ENCODE measurements around the gene SEC24B.

Gene SEC24B

DNA sequence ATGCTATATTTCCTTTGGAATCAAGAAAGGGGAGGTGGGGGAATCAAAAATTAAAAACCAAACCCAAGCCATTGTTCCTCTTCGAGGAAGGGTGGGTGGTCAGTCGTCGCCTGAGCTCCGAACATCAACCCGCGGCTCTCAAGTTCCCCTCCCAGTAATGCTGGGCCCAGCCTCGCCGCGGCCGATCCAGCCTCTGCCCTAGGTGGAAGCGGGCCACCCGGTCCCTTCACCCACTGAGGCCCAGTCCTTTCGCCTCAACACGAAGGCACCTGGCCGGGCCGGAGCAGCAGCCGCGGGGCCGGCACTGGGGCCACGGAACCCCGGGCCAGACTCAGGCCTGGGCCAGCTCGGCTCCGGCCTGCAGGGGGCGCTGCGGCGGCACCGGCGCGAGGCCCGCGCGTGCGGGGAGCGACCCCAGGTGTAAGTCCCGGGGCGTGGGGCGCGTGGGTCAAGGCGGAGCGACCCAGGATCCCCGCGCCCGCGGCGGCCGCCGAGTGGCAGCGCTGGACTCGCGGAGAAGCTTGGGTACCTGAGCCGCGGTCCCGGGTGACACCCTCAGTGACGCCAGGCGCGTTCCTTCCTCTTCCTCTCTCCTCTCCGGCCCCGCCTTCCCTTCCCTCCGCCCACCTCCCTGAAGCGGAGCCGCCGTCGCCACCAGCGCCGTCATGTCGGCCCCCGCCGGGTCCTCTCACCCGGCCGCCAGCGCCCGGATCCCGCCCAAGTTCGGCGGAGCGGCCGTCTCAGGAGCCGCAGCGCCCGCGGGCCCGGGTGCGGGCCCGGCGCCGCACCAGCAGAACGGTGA is at the start of gene SEC24B:
TSS of gene SEC24B (plus strand) at position 611 of the 802 bp plus-strand sequence. CDS start at position 666, 55 bp downstream.
- DNase-seq, result peak; percentile 84

DNA sequence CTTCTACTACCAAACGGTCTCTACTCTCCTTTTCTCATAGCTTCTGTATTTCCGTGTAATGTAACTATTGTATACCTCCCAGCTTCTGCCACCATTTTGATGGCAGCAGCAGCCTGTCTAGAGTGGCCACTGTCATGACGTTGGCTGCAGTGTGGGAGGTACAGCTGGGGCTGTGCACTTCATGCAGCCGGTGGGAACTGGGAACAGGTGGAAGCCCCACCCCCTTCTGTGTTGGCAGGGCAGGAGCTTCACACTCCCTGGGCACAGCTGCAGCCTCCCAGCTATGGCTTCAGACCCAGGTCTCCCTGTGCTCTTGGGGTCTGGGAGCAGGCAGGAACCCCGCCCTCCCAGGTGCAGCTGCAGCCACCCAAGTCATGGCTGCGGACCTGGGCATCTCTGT is 49.8 kb upstream of the SEC24B start:
- peak; percentile 78 for DNase-seq

DNA sequence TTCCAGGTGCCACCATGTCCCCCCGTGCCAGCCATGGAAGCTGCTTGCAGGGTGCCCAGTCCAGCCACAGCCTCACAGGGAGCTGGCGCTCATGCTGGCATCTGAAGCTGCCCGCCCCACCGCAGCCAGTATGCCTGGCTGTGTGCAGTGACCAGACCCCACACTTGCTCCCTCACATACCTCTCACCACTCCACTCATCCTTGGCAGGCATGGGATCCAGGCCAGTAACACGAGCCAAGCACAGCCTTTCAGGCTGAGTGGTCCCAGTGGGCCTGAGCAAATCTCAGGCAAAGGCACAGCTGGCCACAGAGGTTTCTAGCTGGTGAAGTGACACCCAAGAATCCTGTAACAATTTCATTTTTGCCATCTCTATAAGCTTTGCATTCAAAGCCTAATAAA is 48.4 kb upstream of the SEC24B start:
- DNase-seq, result no peak

DNA sequence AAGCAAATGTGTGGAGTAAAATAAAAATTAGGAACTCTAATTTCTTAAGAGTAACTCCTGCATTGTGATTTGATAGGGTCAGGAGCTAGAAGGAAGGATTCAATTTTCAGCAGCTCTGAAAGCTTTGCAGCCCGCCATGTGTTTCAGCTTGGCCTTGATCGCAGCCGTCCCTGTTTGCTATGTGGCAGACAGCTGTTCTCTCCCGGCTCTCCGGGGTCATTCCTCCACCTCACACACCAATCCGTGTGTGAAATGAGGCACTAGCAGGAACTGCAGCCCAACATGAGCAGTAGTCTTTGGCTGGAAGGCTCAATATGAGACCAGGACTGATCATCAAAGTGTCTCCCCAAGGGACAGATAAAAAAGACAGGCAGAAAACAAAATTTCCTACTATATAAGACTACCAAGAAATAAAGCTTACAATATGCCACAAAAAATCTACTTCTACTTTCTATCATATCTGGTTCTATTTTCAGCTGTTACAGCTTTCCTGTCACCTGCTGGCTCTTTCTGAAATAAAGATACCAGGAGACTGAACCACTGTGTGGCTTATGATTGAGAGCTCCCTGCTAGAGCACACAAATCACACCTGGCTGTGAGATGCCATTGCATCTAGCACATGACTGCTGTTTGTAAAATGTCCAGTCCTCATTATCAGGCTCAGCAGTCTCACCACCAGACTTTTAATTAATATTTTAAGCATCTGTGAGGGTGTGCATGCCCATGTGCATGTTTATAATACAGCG is 44.1 kb upstream of the SEC24B start:
- DNase-seq, result peak; percentile 65

DNA sequence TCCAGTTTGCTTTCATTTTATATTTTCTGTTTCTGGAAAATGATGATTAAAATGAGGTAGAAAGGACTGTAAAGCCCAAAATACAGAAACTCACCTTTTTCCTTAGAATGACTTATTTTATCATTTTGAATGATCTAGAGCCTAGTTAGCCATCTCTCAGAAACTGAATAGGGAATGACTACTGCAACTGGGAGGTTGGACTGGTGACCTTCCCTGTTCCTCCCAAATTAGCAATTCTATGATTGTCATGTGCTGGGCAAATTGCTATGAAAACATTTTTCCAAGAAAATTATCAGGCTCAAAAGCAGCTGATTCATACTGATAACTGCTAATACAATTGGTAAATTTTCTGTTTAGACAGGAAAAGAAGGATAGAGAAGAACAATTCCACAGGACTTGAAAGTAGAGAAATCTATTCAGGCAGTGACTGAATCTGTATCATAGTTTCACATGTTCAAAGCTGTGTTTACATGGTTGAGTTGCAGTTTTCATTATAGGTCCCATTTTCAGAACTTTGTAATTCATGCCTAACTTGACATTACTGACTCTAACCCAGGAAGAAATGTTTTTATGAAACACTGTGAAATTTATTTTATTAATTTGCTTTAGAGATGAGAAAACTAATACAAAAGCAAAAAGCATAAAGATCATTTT is 43.4 kb upstream of the SEC24B start:
- no peak for DNase-seq

DNA sequence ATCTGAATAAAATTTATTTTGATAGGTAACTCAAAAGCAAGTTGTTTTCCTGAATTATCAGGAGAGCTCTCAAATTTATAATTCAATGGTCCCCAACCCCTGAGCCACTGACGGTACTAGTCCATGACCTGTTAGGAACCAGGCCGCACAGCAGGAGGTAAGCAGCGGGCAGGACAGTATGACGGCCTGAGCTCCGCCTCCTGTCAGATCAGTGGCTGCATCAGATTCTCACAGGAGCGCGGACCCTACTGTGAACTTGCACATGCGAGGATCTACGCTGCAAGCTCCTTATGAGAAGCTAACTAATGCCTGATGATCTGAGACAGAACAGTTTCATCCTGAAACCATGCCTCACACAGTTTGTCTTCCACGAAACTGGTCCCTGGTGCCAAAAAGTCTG is 37.9 kb upstream of the SEC24B start:
- DNase-seq, result no peak

DNA sequence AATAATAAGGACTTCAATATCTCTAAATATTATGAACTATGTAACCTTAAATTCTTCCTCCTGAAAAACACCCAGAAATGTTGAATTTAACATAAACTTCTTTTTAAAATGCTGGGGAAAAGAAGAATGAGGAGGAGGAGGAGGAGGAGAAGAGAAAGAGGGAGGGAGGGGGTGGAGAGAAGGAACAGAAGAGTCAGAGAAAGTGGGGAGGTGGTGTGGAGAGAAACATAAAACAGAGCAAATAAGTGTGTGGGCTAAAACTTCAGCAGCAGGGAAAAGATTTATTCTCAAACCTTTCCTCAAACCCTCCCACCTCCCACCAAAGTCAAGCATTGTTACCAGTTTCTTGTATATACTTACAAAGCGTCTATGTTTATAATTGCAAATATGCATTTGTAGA is 34.7 kb upstream of the SEC24B start:
- DNase-seq, result no peak

DNA sequence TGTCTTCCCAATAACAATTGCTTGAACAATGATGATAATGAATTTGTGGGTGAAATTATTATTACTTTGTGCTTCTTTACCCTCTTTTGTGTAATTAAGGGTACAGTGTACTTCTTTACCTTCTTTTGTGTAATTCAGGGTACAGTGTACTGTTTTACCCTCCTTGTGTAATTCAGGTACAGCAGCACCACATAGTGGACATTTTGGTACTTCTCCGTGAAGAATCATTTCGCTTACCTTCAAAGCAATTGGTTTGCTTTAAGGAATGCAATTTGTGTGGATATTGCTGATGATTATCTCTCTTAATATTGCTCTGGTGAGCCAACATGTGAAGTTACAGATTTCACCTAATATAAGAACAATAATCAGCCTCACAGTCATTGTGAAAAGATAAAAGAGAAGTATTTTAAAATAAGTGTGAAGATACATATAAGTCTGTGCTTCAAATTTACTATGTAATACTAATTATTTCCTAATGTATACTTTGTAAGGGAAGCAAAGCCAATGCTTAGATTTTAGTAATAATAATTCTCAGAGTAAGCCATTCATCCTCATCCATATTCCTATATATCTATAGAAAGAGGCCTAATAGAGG is 27.2 kb upstream of the SEC24B start:
- peak; percentile 58 for DNase-seq

DNA sequence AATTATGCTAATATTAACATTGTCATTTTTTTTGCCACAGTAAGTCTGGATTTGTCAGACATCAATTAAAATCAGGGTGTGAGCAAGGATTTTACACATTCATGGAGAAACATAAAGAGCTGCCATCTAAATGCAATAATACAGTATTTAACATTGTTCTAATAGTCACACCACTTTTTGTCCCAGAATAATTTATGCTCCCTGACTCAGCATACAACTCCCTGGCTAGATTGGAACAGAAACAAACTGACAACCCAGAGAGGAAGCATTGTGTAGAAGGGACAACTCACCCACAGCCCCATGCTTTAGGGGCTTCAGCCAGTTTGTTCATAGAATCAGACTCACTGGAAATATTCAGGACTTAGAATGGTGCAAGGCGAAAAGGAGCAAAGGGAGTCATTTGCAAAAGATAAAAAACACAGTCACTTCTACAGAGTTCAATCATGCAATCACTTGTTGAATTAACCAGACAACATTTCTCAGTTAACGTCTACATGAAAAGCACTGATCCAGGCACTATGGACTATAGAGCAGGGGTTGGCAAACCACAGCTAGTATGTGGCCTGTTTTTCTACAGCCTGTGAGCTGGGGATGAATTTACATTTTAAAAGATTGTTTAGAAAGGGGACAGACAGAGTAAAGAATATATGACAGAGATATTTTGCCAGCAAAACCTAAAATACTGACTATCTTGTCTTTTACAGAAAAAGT is 26.4 kb upstream of the SEC24B start:
- DNase-seq, result no peak

DNA sequence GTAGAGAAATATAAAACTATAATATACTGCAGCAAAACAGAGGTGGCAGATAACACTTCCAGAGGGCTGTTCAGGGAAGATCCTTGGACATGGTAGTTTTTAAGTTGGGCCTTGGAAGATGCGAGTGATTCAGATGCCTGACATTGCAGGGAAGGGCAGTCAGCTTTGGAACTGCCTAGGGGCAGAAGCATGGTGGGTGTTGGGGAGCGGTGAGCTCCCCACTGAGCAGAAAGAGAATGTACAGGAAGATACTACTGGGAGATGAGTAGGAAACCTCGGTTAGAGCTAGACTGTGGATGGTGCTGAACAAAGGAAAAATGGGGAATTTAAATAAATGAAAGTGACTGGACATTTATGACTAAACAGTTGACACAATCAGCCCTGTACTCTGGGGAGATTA is 24.9 kb upstream of the SEC24B start:
- no peak for DNase-seq

DNA sequence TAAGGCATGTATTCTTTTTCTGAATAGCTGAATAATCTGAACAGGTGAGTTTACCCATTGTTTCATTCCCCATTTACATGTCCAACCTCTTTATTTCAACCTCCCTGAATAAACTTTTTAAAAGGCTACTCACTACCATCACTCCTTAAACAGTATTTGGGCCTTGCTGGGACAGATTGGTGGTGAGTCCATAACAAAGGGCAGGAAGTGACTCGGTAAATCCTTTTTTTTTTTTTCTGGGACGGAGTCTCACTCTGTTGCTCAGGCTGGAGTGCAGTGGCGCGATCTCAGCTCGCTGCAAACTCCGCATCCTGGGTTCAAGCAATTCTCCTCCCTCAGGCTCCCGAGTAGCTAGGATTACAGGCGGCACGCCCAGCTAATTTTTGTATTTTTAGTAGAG is 23.4 kb upstream of the SEC24B start:
- DNase-seq, result no peak

DNA sequence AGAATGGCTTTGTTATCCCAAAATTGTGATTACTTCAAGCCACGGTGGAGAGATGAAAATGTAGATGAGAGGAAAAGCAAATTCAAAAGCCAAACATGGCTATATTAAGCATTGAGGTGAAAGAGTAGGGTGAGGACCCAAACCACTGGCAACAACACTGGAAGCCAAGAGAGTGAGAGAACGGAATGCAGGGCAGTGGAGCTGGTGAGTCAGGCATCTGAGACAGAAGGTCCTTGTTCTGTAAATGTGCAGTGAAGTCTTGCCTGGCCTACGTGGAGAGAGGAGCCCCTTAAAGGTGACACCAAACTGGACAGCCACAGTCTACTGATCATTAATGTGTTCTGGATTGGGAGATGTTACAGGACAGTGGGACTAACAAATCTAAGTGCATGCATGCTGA is 22.8 kb upstream of the SEC24B start:
- DNase-seq, result no peak

DNA sequence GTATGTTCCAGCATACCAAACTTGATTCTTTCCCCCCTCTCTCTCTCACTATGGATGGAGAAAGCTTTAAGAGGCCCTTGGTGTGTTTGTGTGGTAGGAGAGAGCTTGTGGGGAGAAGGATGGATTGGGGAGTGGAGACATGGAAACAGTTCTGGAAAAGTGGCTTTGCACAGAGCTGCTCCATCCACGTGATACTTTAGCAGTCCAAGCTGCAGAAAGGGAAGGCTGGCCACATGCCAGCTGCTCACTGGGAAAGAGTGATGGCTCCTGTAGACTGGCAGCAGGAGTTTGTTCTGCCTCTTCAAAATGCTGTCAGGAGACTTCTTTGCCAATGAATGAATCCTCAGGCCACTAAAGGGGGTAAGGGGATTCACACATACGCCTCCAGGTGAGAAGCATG is 21.7 kb upstream of the SEC24B start:
- DNase-seq, result no peak

DNA sequence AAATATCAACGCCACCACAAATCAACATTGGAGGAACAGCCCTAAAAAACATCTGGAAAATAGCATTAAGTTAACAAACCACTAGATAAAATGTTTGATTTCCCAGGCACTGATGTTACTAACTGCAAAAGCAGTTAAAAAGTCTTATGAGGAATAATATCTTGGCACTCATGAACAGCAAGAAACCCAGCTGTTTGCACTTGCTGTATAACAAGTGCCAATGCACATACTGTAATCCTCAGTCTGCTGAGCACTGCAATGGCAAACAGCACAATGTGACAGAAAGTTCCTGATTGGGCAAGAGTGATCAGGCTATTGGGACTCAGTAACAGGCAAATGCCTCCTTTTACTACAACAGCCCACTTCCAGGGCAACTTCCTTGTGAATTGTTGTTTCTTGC is 20.8 kb upstream of the SEC24B start:
- DNase-seq, result no peak

DNA sequence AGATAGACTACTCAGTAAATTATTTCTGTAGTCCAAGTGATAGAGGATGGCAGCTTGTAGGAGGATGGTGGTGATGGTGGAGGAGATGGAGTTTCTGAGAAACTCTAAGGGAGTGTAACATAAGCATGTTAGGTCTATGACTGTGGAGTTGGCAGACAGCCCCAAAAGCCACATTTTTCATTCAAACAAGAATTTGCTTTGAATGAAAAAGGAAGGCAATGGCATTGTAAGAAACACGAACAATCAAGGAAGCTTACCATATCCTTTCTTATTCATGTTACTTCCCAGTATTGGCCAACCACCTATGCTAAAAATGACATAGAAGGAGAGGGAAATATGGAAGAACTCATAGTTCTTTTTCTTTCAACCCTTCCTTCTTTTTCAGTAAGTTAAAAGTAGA is 18.7 kb upstream of the SEC24B start:
- DNase-seq, result no peak

DNA sequence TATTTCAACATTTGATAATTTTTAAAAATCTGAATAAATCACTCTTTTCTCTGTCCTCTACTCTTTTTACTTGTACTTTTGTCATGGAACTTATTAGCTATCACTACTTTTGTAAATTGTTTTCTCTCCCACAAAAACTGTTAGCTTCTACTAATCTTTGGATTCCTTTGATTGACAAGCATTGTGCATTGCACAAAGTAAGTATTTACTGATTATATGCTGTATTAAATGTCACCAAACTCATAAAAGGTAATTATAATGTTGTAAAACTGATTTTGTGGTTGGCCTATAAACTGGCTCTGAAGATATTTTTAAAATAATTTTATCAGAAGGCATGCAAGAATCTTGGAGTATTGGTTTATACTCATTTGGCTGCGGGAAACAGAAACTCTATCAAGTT is 15.0 kb upstream of the SEC24B start:
- no peak for DNase-seq

DNA sequence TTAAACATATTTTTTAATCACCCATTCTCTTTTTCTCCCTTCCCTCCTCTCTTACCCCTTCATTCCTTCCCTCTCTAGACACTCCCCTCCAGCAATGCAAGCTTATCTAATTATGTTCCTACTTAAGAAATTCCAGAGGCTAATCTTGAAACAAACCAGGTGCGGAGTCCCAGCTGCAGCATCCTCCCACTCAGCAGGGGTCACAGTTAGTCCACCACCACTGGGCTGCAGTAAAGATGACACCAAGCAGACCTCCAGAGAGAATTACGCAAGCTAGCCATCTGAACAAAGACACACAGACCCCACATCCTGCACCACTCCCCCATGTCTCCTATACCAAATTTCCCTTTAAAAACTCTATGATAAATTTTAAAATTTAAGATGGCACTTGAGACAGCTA is 13.9 kb upstream of the SEC24B start:
- DNase-seq, result no peak

DNA sequence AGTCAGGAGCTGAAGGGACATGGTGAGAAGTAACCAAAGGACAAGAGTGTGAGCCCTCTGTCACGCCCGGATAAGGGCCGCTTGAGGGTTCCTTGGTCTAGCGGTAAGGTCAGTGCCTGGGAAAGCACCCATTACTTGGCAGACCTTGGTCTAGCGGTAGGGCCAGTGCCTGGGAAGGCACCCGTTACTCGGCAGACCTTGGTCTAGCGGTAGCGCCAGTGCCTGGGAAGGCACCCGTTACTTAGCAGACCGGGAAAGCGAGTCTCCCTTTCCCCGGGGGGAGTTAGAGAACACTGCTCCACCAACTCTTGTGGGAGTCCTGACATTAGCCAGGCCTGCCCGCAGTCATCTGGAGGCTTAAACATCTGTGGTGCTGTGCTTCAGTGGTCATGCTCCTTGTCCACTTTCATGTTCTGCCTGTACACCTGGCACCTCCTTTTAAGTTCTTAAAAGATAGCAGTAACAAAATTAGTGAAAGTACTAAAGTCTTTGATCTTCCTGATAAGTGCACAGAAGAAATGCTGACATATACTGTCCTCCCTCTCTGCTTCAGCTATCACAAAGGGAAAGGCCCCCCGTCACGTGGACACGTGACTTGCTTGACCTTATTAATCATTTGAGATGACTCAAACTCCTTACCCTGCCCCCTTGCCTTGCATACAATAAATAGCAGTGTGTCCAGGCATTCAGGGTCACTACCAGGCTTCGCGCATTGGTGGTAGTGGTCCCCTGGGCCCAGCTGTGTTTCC is 9.3 kb upstream of the SEC24B start:
- no peak for DNase-seq

DNA sequence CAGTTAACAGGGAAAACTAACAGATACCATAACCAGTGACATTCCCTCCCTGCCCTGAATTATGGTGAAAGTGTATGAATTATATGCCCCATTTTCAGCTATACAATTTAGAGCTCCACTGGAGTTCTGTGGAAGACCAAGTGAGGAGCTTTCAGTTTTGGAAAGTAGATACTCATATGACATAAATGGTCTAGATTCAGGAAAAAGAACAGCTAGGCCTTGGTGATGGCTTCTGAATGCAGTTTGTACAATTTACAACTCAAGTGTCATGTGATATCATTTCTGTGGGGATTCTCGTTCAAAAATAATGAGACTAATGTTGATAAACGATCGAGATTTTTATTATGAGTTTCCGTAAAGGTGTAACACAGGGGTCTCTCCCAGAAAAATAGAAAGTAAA is 8.2 kb upstream of the SEC24B start:
- no peak for DNase-seq

DNA sequence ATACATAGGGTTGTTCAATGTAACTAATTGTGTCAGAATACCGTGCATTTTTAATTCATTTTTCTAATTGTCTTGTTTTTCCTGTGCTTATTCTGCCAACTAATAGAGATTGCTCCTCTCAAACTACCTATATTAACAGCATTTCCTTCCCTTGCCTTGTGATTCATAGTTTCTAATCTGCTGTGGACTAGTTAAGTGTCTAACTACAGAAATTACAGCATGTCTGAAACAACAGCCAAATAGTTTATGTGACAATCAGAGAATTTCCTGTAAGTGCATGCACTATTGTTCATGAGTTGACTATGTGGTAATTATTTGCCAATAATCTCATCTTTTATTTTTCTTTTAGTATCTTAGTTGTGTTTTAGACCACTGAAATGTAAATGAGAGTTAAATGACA is 4.1 kb upstream of the SEC24B start:
- no peak for DNase-seq

DNA sequence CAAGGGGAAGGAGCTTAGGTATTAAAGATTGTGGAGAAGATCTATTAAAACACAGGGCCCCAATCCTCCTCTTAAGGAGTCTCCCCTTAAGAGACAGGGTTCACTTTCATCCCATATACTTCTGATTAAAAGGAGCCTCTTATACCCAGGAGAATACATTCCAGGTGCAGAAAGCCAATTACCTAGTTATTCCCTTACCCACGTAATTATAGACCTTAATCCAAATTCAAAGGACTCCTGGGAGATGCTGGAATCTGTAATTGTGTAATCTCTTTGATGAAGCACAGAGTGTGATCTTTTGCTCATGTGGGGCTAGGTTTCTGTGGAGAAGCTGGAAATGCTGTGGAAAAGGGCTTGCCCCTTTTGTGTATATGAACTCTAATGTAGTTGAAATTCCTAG is 1.4 kb upstream of the SEC24B start:
- no peak for DNase-seq

DNA sequence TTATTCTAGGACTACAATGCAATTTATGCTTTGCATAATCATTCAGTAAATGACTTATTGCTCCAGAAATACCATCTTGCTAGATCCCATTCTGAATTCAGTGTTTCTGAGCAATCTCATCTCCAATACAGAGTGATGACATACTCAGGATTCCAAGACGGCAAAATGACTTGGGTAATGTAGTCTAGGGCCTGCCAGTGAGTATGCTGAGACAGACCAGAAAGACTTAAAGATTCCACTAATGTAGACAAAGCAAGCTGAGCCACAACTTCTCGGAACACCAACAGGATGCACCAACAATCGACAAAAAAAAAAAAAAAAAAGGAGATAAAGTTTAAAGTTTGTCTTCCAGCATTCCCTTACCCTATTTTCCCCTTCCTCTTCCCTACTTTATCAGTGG is 919 bp upstream of the SEC24B start:
- DNase-seq, result no peak

Data from RPMI8226 (cell line).